Activated B cell treated with CpG ODN at 0.5 μM for 24 hours (primary cell): ENCODE results near the gene BLZF1. TPM values are rescaled to one million over a fixed set of nuclear protein-coding genes. Genes with fewer than 3 reads are reported as not detected.

Experiments
- ATAC-seq: fragments of 200-7000 bp; cut with Tn5 transposase; one replicate; pipeline ENCODE4 v1.10.0; 2021; ENCODE audit warnings: low read depth, mild to moderate bottlenecking, moderate library complexity
- CTCF ChIA-PET: fragments of 350-600 bp; sonication (Branson Sonifier 250); formaldehyde crosslinking; loops from one replicate; lab custom pipeline; 2021; ENCODE audit warnings: antibody characterized with exemption; lab: Charles Lee
- POLR2A ChIA-PET: fragments of 350-600 bp; sonication (Branson Sonifier 250); formaldehyde crosslinking; loops from one replicate; lab custom pipeline; 2021; ENCODE audit warnings: antibody characterized with exemption; lab: Charles Lee
- DNase-seq: peaks from one replicate; pipeline ENCODE4 v3.0.0; 2022
- H3K27ac Mint-ChIP-seq: one replicate; pipeline ENCODE4 v1.8.0; 2020; ENCODE audit warnings: mixed read lengths
- H3K27me3 Mint-ChIP-seq: one replicate; pipeline ENCODE4 v1.8.0; 2021; ENCODE audit warnings: mixed read lengths
- H3K36me3 Mint-ChIP-seq: one replicate; pipeline ENCODE4 v1.8.0; 2021; ENCODE audit warnings: low read depth, mixed read lengths
- H3K4me1 Mint-ChIP-seq: one replicate; pipeline ENCODE4 v1.8.0; 2021; ENCODE audit warnings: mixed read lengths
- H3K4me3 Mint-ChIP-seq: one replicate; pipeline ENCODE4 v1.8.0; 2020; ENCODE audit warnings: mild to moderate bottlenecking, mixed read lengths
- H3K9me3 Mint-ChIP-seq: one replicate; pipeline ENCODE4 v1.8.0; 2020; ENCODE audit warnings: mixed read lengths
- CTCF ChIP-seq: fragments of 200-600 bp; IDR thresholded peaks from one replicate; pipeline ENCODE4 v1.8.0; 2022; ENCODE audit warnings: antibody characterized with exemption, mild to moderate bottlenecking
- intact Hi-C: fragments of 100-400 bp; cut with micrococcal nuclease; formaldehyde crosslinking; loops from one replicate; pipeline ENCODE4 v1.15.1; 2024
- total RNA-seq: library from RNA; stranded (reverse); gene quantifications from 2 replicates; pipeline ENCODE4 v1.2.3, GENCODE V29; 2022

Gene BLZF1
- total RNA-seq, 1 donor from 2014 or later = 14.3 TPM

GRCh38 chr1:169361281-169361680 lies 6.7 kb upstream of the BLZF1 start:
- CTCF ChIA-PET = no interaction called here
- Mint-ChIP-seq H3K27me3 (no peaks in the 10 kb centered on the region), H3K36me3 (peaks cover 4% of the 10 kb centered on the region), H3K27ac (no peak overlapping the region), H3K4me3 (no peak overlapping the region), H3K9me3 (peaks cover 6% of the 10 kb centered on the region), H3K4me1 (peaks cover 5% of the 10 kb centered on the region)
- DNase-seq (no peak), ATAC-seq (no peak)
- POLR2A ChIA-PET = no interaction called here
- intact Hi-C loops = loop anchor here (10.0 kb wide), 1 partner anchor 334 kb away; no protein-coding TSS in a partner anchor
- no peak for TF ChIP-seq CTCF

- DNase-seq (no peak), ATAC-seq (no peak)
- no peak for TF ChIP-seq CTCF
- ChIA-PET POLR2A (no interaction called here), CTCF (no interaction called here)
- Mint-ChIP-seq H3K27ac (no peak overlapping the region), H3K36me3 (peaks cover 4% of the 10 kb centered on the region), H3K9me3 (peaks cover 6% of the 10 kb centered on the region), H3K4me3 (no peak overlapping the region), H3K4me1 (peaks cover 5% of the 10 kb centered on the region), H3K27me3 (no peaks in the 10 kb centered on the region)
- intact Hi-C loops = loop anchor here (10.0 kb wide), 1 partner anchor 332 kb away; no protein-coding TSS in a partner anchor
These were observed 4.8 kb upstream of the BLZF1 start for GRCh38 chr1:169363046-169363730.

GRCh38 chr1:169364948-169365347 lies 3.0 kb upstream of the BLZF1 start:
- Mint-ChIP-seq H3K27me3 (no peaks in the 10 kb centered on the region), H3K4me1 (peaks cover 10% of the 10 kb centered on the region), H3K9me3 (peaks cover 6% of the 10 kb centered on the region), H3K36me3 (peaks cover 6% of the 10 kb centered on the region), H3K27ac (no peak overlapping the region), H3K4me3 (no peak overlapping the region)
- DNase-seq = no peak
- no peak for TF ChIP-seq CTCF
- CTCF ChIA-PET = no interaction called here
- ATAC-seq = no peak
- intact Hi-C loops = loop anchor here (5.0 to 10.0 kb wide), 5 partner anchors 182 to 1947 kb away; partner anchors contain the start of genes FMO4, MPZL1 and SELL
- POLR2A ChIA-PET = no interaction called here

- peaks cover 18% of the 10 kb centered on the region for H3K4me1 Mint-ChIP-seq
- TF ChIP-seq CTCF = no peak
- POLR2A ChIA-PET = interaction anchor here (1.2 to 2.3 kb wide), 5 partner anchors 119 to 527 kb away, joined by 3 to 15 read pairs (median 7); partner anchors contain the start of genes METTL18, SCYL3 and SLC19A2
These were observed 804 bp upstream of the BLZF1 start for GRCh38 chr1:169367096-169367685.

GRCh38 chr1:169368406-169368769 lies 393 bp downstream of the BLZF1 start:
- Mint-ChIP-seq H3K4me1 (peaks cover 16% of the 10 kb centered on the region), H3K4me3 (no peak overlapping the region), H3K36me3 (peaks cover 29% of the 10 kb centered on the region), H3K27me3 (no peaks in the 10 kb centered on the region), H3K27ac (no peak overlapping the region), H3K9me3 (peaks cover 6% of the 10 kb centered on the region)
- ChIA-PET CTCF (interaction anchor here (1.2 to 1.7 kb wide), 3 partner anchors 20 to 1025 kb away, joined by 3 to 10 read pairs (median 5); no protein-coding TSS in a partner anchor), POLR2A (interaction anchor here (1.1 to 2.3 kb wide), 6 partner anchors 118 to 1433 kb away, joined by 3 to 15 read pairs (median 6); partner anchors contain the start of genes METTL18, SCYL3 and SLC19A2)
- no peak for TF ChIP-seq CTCF
- ATAC-seq = no peak
- intact Hi-C loops = loop anchor here (1.0 to 10.0 kb wide), 7 partner anchors 118 to 1944 kb away; partner anchors contain the start of genes FMO4, KIFAP3, MPZL1 and SELL
- peak; percentile 17 for DNase-seq

More at GRCh38 chr1:169367096-169367685, 804 bp upstream of the BLZF1 start:
- Mint-ChIP-seq H3K27me3 (no peaks in the 10 kb centered on the region), H3K4me3 (no peak overlapping the region), H3K36me3 (peaks cover 22% of the 10 kb centered on the region), H3K9me3 (peaks cover 6% of the 10 kb centered on the region), H3K27ac (no peak overlapping the region)
- ATAC-seq (no peak), DNase-seq (no peak)
- CTCF ChIA-PET = interaction anchor here (0.7 to 1.7 kb wide), 4 partner anchors 19 to 1024 kb away, joined by 3 to 10 read pairs (median 4); no protein-coding TSS in a partner anchor
- intact Hi-C loops = loop anchor here (1.0 to 10.0 kb wide), 13 partner anchors 180 to 1945 kb away; partner anchors contain the start of genes ATP1B1, FMO4, GORAB and METTL18
